Measurements from ENCODE around the gene INO80B. TPM values are rescaled to one million over a fixed set of nuclear protein-coding genes. Genes with fewer than 3 reads are reported as not detected.
A peak's percentile ranks its signal among the peaks of the same experiment; 100 is the strongest.

INO80B gene
- total RNA-seq, 1 donor from 2014 or later = 24.3 TPM

DNA sequence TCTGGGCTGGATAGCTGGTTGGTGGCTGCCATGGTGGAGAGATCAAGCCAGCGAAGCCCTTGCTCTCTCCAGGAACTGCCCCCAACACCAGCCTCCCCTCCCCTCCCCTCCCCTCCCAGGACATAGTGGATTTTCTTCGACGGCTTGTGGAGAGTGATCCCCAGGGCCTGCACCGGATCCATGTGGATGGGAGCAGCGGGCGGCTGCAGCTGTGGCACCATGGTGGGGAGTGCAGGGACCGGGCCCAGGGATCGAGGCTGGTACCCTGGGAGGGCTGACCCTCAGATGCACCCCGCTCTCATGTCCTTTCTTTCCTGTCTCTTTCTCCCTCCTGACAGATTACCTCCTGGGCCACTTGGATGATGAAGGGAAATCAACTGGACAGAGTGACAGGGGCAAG, 35.0 kb downstream of the INO80B start:
- TF ChIP-seq, protein P1, sequence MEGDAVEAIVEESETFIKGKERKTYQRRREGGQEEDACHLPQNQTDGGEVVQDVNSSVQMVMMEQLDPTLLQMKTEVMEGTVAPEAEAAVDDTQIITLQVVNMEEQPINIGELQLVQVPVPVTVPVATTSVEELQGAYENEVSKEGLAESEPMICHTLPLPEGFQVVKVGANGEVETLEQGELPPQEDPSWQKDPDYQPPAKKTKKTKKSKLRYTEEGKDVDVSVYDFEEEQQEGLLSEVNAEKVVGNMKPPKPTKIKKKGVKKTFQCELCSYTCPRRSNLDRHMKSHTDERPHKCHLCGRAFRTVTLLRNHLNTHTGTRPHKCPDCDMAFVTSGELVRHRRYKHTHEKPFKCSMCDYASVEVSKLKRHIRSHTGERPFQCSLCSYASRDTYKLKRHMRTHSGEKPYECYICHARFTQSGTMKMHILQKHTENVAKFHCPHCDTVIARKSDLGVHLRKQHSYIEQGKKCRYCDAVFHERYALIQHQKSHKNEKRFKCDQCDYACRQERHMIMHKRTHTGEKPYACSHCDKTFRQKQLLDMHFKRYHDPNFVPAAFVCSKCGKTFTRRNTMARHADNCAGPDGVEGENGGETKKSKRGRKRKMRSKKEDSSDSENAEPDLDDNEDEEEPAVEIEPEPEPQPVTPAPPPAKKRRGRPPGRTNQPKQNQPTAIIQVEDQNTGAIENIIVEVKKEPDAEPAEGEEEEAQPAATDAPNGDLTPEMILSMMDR (IDR thresholded peaks at IDR 0.05) = no peak
- Mint-ChIP-seq H3K4me3 (ENCODE audit: unreplicated experiment) (no peak overlapping the region), H3K9me3 (ENCODE audit: low read depth) (no peaks in the 10 kb centered on the region), H3K27me3 (ENCODE audit: low read depth) (no peaks in the 10 kb centered on the region), H3K4me1 (ENCODE audit: low read depth) (no peaks in the 10 kb centered on the region), H3K36me3 (ENCODE audit: low read depth) (peaks cover 40% of the 10 kb centered on the region), H3K27ac (ENCODE audit: unreplicated experiment) (no peak overlapping the region)
- DNase-seq (ENCODE audit: low spot score) = no peak

DNA sequence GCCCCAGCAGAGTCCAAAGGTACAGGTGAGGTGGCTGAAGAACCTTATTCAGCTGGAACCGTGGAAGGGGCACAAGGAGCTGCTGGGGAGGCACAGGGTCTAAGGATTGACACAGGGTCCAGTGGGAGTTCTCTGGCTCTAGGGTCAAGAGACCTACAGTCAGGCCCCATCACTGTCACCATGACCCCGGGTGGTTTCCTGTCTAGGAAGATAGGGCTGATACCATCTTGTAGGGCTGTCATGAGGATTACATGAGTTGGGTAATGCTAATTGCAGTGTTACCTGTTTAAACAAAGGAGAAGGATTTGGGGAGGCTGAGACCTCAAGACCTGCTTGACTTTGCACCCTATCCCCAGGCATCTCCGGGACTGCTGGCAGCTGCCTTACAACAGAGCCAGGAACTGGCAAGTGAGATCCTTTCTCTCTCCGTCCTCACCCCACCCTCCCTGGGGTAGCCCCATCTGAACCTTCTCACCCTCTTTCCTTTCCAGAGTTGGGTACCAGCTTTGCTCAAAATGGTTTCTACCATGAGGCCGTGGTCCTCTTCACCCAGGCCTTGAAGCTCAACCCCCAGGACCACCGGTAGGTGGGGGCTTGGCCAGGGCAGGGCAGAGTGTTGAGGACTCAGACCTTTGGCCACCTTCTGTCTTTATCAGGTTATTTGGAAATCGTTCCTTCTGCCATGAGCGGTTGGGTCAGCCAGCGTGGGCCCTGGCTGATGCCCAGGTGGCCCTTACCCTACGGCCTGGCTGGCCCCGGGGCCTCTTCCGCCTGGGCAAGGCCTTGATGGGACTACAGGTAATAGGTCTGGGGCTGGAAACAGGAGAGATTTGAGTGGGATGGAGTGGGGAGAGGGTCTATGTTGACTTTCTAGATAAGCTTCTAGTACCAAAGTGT, 37.0 kb downstream of the INO80B start:
- no peak overlapping the region for H3K4me3 Mint-ChIP-seq (ENCODE audit: unreplicated experiment)
- no peak overlapping the region for H3K27ac Mint-ChIP-seq (ENCODE audit: unreplicated experiment)

DNA sequence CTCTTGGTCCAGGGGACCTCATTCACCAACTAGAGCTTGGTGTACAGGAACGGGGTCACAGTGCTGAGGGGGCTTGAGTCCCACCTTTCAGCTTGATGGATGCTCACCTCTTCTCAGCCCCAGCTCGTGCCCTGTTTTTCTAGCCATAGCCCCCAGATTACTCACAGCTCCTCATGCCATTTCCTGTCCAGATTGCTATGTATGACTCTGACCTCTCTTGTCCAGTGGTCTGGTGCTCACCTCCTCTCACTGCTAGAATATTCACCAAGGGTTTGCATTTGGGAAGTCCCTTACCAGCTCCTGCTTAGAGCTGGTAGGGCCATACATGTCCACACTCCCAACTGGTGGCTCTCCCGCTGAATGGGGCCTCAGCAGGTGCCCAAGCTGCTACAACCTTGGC, 38.7 kb downstream of the INO80B start:
- Mint-ChIP-seq H3K27ac (ENCODE audit: unreplicated experiment) (no peak overlapping the region), H3K4me1 (ENCODE audit: low read depth) (peaks cover 13% of the 10 kb centered on the region), H3K4me3 (ENCODE audit: unreplicated experiment) (no peak overlapping the region), H3K9me3 (ENCODE audit: low read depth) (no peaks in the 10 kb centered on the region), H3K27me3 (ENCODE audit: low read depth) (peaks cover 14% of the 10 kb centered on the region), H3K36me3 (ENCODE audit: low read depth) (peaks cover 37% of the 10 kb centered on the region)
- TF ChIP-seq, protein P1 (IDR thresholded peaks at IDR 0.05) = no peak
- DNase-seq (ENCODE audit: low spot score) = no peak

More for the DNA sequence above, 37.0 kb downstream of the INO80B start:
- no peaks in the 10 kb centered on the region for H3K4me1 Mint-ChIP-seq (ENCODE audit: low read depth)
- H3K36me3 Mint-ChIP-seq (ENCODE audit: low read depth) = peaks cover 38% of the 10 kb centered on the region
- TF ChIP-seq, protein P1 (IDR thresholded peaks at IDR 0.05) = no peak
- no peaks in the 10 kb centered on the region for H3K9me3 Mint-ChIP-seq (ENCODE audit: low read depth)
- peaks cover 3% of the 10 kb centered on the region for H3K27me3 Mint-ChIP-seq (ENCODE audit: low read depth)
- DNase-seq (ENCODE audit: low spot score) = no peak

DNA sequence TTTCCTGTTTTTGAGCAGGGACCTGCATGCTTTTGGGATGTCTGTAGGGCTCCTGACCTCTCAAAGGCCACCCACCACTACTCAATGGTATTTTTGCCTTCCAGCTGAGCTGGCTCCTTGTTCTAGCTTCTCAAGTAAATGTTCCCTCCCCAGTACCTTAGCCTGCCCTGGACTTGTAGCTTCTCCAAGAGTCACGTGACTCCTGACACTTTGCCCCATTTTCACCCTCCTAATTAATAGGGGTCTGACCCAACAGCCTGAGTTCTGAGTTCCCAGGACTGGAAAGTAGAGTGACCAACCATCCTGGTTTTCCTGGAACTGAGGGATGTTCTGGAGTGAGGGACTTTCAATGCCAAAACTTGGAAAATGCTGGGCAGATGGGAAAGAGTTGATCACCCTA, 40.6 kb downstream of the INO80B start:
- TF ChIP-seq, protein P1 (IDR thresholded peaks at IDR 0.05) = no peak
- H3K27ac Mint-ChIP-seq (ENCODE audit: unreplicated experiment) = no peak overlapping the region

DNA sequence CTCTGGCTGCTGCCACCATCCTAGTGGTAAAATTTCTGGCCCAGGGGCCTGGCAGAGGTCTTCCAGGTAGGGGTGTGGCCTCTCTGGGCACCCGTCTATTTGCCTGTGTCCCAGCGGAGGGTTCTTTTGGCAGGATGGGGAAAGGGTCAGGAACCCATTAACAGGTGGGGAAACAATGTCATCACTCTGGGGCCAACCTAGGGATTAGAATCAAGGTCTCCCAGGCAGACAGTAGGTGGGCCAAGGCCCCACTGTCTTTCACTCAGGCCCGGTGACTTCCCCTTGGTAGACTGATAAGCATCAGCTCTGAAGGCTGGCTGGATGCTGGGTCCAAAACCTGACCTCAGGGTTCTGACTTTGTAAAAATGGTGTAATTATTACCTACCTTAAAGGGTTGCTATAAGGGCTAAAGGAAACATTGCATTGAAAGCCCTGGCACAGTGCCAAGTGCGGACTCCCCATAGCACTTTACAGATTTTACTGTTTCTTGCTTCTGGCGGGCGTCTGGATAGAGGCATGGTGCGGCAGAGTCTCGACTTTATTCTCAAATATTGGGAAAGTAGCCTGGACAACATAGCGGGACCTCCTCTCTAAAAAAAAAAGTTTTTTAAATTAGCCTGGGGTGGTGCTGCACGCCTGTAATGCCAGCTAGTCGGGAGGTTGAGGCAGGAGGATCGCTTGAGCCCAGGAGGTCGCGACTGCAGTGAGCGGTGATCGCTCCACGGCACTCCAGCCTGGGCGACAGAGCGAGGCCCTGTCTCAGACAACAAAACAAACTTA, 42.3 kb downstream of the INO80B start:
- H3K4me3 Mint-ChIP-seq (ENCODE audit: unreplicated experiment) = peak overlapping the region; percentile 72
- no peak for DNase-seq (ENCODE audit: low spot score)
- H3K36me3 Mint-ChIP-seq (ENCODE audit: low read depth) = peaks cover 20% of the 10 kb centered on the region
- peaks cover 25% of the 10 kb centered on the region for H3K27me3 Mint-ChIP-seq (ENCODE audit: low read depth)
- H3K4me1 Mint-ChIP-seq (ENCODE audit: low read depth) = peaks cover 27% of the 10 kb centered on the region
- H3K27ac Mint-ChIP-seq (ENCODE audit: unreplicated experiment) = no peak overlapping the region
- no peaks in the 10 kb centered on the region for H3K9me3 Mint-ChIP-seq (ENCODE audit: low read depth)
- TF ChIP-seq, protein P1 (IDR thresholded peaks at IDR 0.05) = no peak

More for the DNA sequence above, 40.6 kb downstream of the INO80B start:
- H3K4me3 Mint-ChIP-seq (ENCODE audit: unreplicated experiment) = no peak overlapping the region
- no peaks in the 10 kb centered on the region for H3K9me3 Mint-ChIP-seq (ENCODE audit: low read depth)
- peaks cover 21% of the 10 kb centered on the region for H3K4me1 Mint-ChIP-seq (ENCODE audit: low read depth)
- H3K27me3 Mint-ChIP-seq (ENCODE audit: low read depth) = peaks cover 24% of the 10 kb centered on the region
- peaks cover 31% of the 10 kb centered on the region for H3K36me3 Mint-ChIP-seq (ENCODE audit: low read depth)
- no peak for DNase-seq (ENCODE audit: low spot score)

Measured in chondrocyte (in vitro differentiated cells).